A549 (cell line): ENCODE data around the gene ERGIC1. TPM values are rescaled to one million over a fixed set of nuclear protein-coding genes. Genes with fewer than 3 reads are reported as not detected.

ENCODE experiments used
- ATAC-seq, 2 experiments: fragments of 200-7000 bp in 1 of 2; fragments of >200 bp in 1 of 2; cut with Nextera tagmentation in 1 of 2; cut with Tn5 transposase in 1 of 2; 3 replicates each; pipeline versions ENCODE4 v1.8.0 to v1.9.1; 2018 to 2020; ENCODE audit warnings: mild to moderate bottlenecking in 1 of 2, moderate library complexity in 1 of 2
- CTCF ChIA-PET: fragments of 300-600 bp; sonication (Branson Sonifier 250); formaldehyde crosslinking; extraction: SDS; loops from one replicate; lab custom pipeline; 2021; ENCODE audit warnings: antibody characterized with exemption, inconsistent platforms; lab: Yijun Ruan, JAX
- POLR2A ChIA-PET: fragments of 350-600 bp; formaldehyde crosslinking; extraction: SDS; loops from one replicate; lab custom pipeline; 2021; ENCODE audit warnings: antibody characterized with exemption, inconsistent platforms; lab: Yijun Ruan, JAX
- DNase-seq, 2 experiments: peaks; one replicate each; pipeline versions ENCODE4 v3.0.0 to v3.0.0-alpha.2; 2011 to 2016; ENCODE audit warnings: low read depth in 1 of 2, low spot score in 1 of 2
- FAIRE-seq: peaks from 2 replicates; lab custom pipeline; 2011; peaks lifted over from hg19 to GRCh38; lab: Jason Lieb, UNC
- H3K27ac ChIP-seq, 2 experiments: fragments of >200 bp; sonication (Bioruptor Twin); formaldehyde crosslinking; 3 replicates each; pipeline ENCODE4 v1.5.1; 2016 to 2017
- H3K4me1 ChIP-seq: fragments of >200 bp; sonication (Bioruptor Twin); formaldehyde crosslinking; 3 replicates; pipeline ENCODE4 v1.6.1; 2016
- H3K4me2 ChIP-seq: fragments of >200 bp; sonication (Bioruptor Twin); formaldehyde crosslinking; 3 replicates; pipeline ENCODE4 v1.6.1; 2016
- H3K4me3 ChIP-seq: fragments of >200 bp; sonication (Bioruptor Twin); formaldehyde crosslinking; 3 replicates; pipeline ENCODE4 v1.5.1; 2016
- H3K9me3 ChIP-seq: fragments of >200 bp; sonication (Bioruptor Twin); formaldehyde crosslinking; 3 replicates; pipeline ENCODE4 v1.6.1; 2016
- CBX2 ChIP-seq: fragments of 200-600 bp; sonication (generic); IDR thresholded peaks from 2 replicates; pipeline ENCODE4 v1.6.1; 2016; ENCODE audit warnings: low read depth, mild to moderate bottlenecking, borderline replicate concordance
- CEBPB ChIP-seq, 2 experiments: fragments of >200 bp in 1 of 2; sonication (Bioruptor Twin) in 1 of 2; formaldehyde crosslinking in 1 of 2; IDR thresholded peaks; 2 replicates each; pipeline ENCODE4 v1.6.1; 2012 to 2016
- EHMT2 ChIP-seq: fragments of 200-600 bp; sonication (generic); IDR thresholded peaks from 2 replicates; pipeline ENCODE4 v1.6.1; 2016; ENCODE audit warnings: antibody characterized with exemption, low read depth, mild to moderate bottlenecking, moderate library complexity
- EP300 ChIP-seq, 2 experiments: fragments of >200 bp; sonication (Bioruptor Twin); formaldehyde crosslinking; IDR thresholded peaks; 2 replicates in 1 of 2; 3 replicates in 1 of 2; pipeline ENCODE4 v1.6.1; 2016 to 2017
- ESRRA ChIP-seq: fragments of 150-350 bp; IDR thresholded peaks from 2 replicates; pipeline ENCODE4 v1.6.1; 2014; ENCODE audit warnings: mild to moderate bottlenecking, low read length, borderline replicate concordance
- FOXS1 ChIP-seq: fragments of 250-450 bp; sonication (Bioruptor Pico); IDR thresholded peaks from 2 replicates; pipeline ENCODE4 v1.5.0; 2020; ENCODE audit warnings: mild to moderate bottlenecking, moderate library complexity
- GATA3 ChIP-seq: IDR thresholded peaks from 2 replicates; pipeline ENCODE4 v1.6.1; 2012; ENCODE audit warnings: borderline replicate concordance
- HEYL ChIP-seq: fragments of 250-450 bp; sonication (Bioruptor Pico); IDR thresholded peaks from 2 replicates; pipeline ENCODE4 v1.8.0; 2021; ENCODE audit warnings: mild to moderate bottlenecking, moderate library complexity
- HOXA7 ChIP-seq: fragments of 250-450 bp; sonication (Bioruptor Pico); IDR thresholded peaks from 2 replicates; pipeline ENCODE4 v1.5.0; 2020; ENCODE audit warnings: mild to moderate bottlenecking, moderate library complexity
- JUN ChIP-seq, 2 experiments: fragments of >200 bp; sonication (Bioruptor Twin); formaldehyde crosslinking; IDR thresholded peaks; 2 replicates in 1 of 2; 3 replicates in 1 of 2; pipeline ENCODE4 v1.6.1; 2016 to 2017
- MAFK ChIP-seq: fragments of 450-650 bp; IDR thresholded peaks from 2 replicates; pipeline ENCODE4 v1.6.1; 2014; ENCODE audit not compliant: partially characterized antibody
- RARB ChIP-seq: fragments of 250-450 bp; sonication (Bioruptor Pico); IDR thresholded peaks from 2 replicates; pipeline ENCODE4 v1.8.0; 2021; ENCODE audit warnings: mild to moderate bottlenecking, moderate library complexity
- RCOR1 ChIP-seq: fragments of 150-350 bp; IDR thresholded peaks from 2 replicates; pipeline ENCODE4 v1.6.1; 2014; ENCODE audit warnings: antibody characterized with exemption, low read length, low read depth
- RFX5 ChIP-seq: fragments of 450-650 bp; IDR thresholded peaks from 2 replicates; pipeline ENCODE4 v1.7.1; 2014; ENCODE audit warnings: antibody characterized with exemption, mild to moderate bottlenecking, moderate library complexity
- TFCP2L1 ChIP-seq: fragments of 250-450 bp; sonication (Bioruptor Pico); IDR thresholded peaks from 2 replicates; pipeline ENCODE4 v1.5.0; 2021; ENCODE audit warnings: mild to moderate bottlenecking
- ZC3H11A ChIP-seq: fragments of 450-650 bp; IDR thresholded peaks from 2 replicates; pipeline ENCODE4 v1.6.1; 2014; ENCODE audit warnings: antibody characterized with exemption, mild to moderate bottlenecking
- ZFP36 ChIP-seq: fragments of 450-650 bp; IDR thresholded peaks from 2 replicates; pipeline ENCODE4 v1.6.1; 2014; ENCODE audit warnings: borderline replicate concordance; ENCODE audit not compliant: partially characterized antibody
- ZNF302 ChIP-seq: fragments of 250-450 bp; sonication (Bioruptor Pico); IDR thresholded peaks from 2 replicates; pipeline ENCODE4 v1.9.0; 2021; ENCODE audit warnings: inconsistent platforms, mild to moderate bottlenecking, moderate library complexity
- WGBS: methylation state at CpG from one replicate; pipeline ENCODE4 v1.1.6; 2017; ENCODE audit errors: missing lambda C conversion rate; 5-methylcytosine and 5-hydroxymethylcytosine counted together
- polyA plus RNA-seq, 4 experiments: library from polyadenylated mRNA; depleted of rRNA in 3 of 4; stranded (reverse); fragments of >200 nt; fragmentation: RNase III in 1 of 4; extraction: RNeasy Plus Mini Kit Qiagen cat#74134 plus additional on column Dnase treatment in 1 of 4; gene quantifications; 2 replicates in 3 of 4; 3 replicates in 1 of 4; pipeline ENCODE4 v1.2.3, GENCODE V29; 2011 to 2017
- TF ChIP-seq, protein P1 (sequence below): IDR thresholded peaks from 2 replicates; pipeline ENCODE4 v1.6.1; 2012
- TF ChIP-seq, protein P2 (sequence below): fragments of 200-600 bp; sonication (generic); IDR thresholded peaks from 2 replicates; pipeline ENCODE4 v1.6.1; 2016; ENCODE audit warnings: antibody characterized with exemption, mild to moderate bottlenecking, moderate library complexity
- TF ChIP-seq, protein P3 (sequence below): fragments of 250-450 bp; sonication (Bioruptor Pico); IDR thresholded peaks from 2 replicates; pipeline ENCODE4 v1.5.0; 2021; ENCODE audit warnings: mild to moderate bottlenecking, moderate library complexity, borderline replicate concordance
- TF ChIP-seq, protein P4 (sequence below): IDR thresholded peaks from 2 replicates; pipeline ENCODE4 v1.6.1; 2012
- TF ChIP-seq, protein P5 (sequence below): fragments of >200 bp; sonication (Bioruptor Twin); formaldehyde crosslinking; IDR thresholded peaks from 3 replicates; pipeline ENCODE4 v1.6.1; 2016

ERGIC1 gene
- polyA plus RNA-seq, 2 of the 4 experiments (the other 2 are of a cell fraction) = 176 to 304 TPM

DNA sequence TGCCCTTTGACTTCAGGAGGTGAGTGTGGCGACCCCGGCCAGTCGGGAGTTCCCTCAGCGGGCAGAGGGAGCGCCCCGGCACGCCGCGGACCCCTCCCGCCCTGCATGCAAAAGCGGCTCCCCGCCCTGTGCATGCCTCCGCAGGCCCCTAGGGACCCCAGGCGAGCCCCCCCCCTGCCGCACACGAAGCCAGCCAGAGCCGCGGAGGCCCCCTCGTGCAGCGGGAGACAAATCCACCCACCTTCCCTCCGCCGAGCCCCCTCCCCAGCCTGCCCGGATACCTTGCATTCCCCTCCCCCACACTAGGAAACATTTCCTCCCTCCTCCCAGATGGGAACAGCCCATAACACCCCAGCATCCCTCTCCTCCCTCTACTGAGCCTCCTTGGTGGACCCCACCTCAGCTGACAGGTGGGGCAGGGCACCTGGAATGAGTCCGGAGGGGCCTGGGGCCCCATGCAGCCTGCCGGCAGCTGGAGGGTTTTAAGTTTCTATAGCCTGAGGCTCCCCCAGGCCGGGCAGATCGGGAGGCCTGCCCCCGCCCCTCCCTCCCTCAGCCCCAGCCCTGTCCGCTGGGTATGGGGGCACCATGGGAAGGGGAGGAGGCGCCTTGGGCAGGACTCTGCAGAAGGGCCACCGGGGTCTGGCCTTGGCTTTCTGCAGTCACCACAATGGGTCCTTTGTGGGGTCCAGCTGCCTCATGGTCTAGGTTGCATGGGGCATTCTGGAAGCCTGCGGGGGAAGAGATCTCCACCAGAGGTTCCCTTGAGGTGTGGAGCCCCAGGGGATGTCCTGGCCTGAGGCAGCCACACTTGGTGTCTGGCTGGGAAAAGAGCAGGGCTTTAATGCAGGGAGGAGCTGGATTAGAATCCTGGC, 601 bp downstream of the ERGIC1 start:
- Histone ChIP-seq H3K4me1 (peaks cover 48% of the 10 kb centered on the region), H3K4me2 (peak overlapping the region; percentile 99), H3K4me3 (peak overlapping the region; percentile 99), H3K27ac (peak overlapping the region; percentile 96 to 99), H3K9me3 (no peaks in the 10 kb centered on the region)
- no peak for DNase-seq
- no peak for FAIRE-seq
- TF ChIP-seq CEBPB (IDR thresholded peaks at IDR 0.05) = no peak
- no peak for TF ChIP-seq ZC3H11A
- TF ChIP-seq, protein P1, sequence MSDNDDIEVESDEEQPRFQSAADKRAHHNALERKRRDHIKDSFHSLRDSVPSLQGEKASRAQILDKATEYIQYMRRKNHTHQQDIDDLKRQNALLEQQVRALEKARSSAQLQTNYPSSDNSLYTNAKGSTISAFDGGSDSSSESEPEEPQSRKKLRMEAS = peak; percentile 51; the same call in 1 of the 2 replicates
- TF ChIP-seq ZFP36 = no peak
- TF ChIP-seq TFCP2L1 (CRISPR knock-in tag) = no peak
- no peak for TF ChIP-seq RFX5
- no peak for TF ChIP-seq EP300 (IDR thresholded peaks at IDR 0.05)
- TF ChIP-seq JUN (IDR thresholded peaks at IDR 0.05) = peak in 1 of 2 experiments; percentile 3; a peak in 2 of 5 replicates
- TF ChIP-seq MAFK = no peak
- TF ChIP-seq EHMT2 = no peak
- TF ChIP-seq RCOR1 = no peak
- TF ChIP-seq ESRRA = no peak
- 3% methylated on average over 5 of the region's 32 CpGs for WGBS
- CTCF ChIA-PET = interaction anchor here (0.9 to 2.2 kb wide), 6 partner anchors 10 to 121 kb away, joined by 3 to 6 read pairs (median 4); no protein-coding TSS in a partner anchor
- POLR2A ChIA-PET = interaction anchor here (1.1 to 2.1 kb wide), 3 partner anchors 24 to 64 kb away, joined by 3 to 10 read pairs (median 3); partner anchors contain the start of gene DUSP1
- ATAC-seq = peak; percentile 41 to 45

DNA sequence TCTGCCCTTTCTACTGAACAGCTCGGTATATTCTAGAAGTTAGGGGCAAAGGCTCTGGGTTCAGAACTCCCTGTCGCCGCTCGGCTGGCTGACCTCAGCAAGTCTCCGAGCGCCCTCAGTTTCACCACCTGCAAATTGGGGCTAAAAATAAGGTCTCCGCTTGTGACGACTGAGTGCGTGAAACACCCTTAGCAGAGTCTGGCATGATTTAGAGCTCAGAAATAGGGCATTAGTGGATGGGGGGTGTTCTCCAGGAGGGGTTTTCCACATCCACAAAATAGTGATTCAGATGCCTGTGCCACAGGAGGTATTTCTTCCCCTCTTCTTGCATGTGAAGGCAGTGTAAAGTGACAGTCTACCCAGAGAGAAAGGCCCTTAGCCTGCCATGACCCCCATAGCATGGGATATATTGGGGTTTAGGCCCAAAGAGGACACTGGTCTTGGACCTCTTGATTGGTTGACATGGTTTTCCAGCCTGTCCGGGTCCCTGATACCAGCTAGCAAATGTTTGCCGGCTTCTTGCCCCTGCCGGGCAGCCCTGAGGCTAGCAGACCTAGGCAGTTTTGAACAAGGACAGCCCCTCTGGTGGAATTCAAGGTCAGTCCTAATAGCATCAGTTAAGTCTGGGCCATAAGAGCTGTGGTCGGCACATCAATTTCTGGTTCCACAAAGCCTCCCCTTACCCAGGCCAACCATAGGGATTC, 1.4 kb downstream of the ERGIC1 start:
- WGBS = 70% methylated on average over 13 of the region's 13 CpGs
- POLR2A ChIA-PET = interaction anchor here (1.2 to 2.1 kb wide), 3 partner anchors 35 to 65 kb away, joined by 3 to 10 read pairs (median 8); partner anchors contain the start of gene DUSP1

More for the DNA sequence above, 1.4 kb downstream of the ERGIC1 start:
- FAIRE-seq (no peak), ATAC-seq (no peak), DNase-seq (no peak)
- H3K4me1 ChIP-seq = peaks cover 56% of the 10 kb centered on the region
- peak overlapping the region; percentile 99 for H3K4me2 ChIP-seq
- TF ChIP-seq, protein P2, sequence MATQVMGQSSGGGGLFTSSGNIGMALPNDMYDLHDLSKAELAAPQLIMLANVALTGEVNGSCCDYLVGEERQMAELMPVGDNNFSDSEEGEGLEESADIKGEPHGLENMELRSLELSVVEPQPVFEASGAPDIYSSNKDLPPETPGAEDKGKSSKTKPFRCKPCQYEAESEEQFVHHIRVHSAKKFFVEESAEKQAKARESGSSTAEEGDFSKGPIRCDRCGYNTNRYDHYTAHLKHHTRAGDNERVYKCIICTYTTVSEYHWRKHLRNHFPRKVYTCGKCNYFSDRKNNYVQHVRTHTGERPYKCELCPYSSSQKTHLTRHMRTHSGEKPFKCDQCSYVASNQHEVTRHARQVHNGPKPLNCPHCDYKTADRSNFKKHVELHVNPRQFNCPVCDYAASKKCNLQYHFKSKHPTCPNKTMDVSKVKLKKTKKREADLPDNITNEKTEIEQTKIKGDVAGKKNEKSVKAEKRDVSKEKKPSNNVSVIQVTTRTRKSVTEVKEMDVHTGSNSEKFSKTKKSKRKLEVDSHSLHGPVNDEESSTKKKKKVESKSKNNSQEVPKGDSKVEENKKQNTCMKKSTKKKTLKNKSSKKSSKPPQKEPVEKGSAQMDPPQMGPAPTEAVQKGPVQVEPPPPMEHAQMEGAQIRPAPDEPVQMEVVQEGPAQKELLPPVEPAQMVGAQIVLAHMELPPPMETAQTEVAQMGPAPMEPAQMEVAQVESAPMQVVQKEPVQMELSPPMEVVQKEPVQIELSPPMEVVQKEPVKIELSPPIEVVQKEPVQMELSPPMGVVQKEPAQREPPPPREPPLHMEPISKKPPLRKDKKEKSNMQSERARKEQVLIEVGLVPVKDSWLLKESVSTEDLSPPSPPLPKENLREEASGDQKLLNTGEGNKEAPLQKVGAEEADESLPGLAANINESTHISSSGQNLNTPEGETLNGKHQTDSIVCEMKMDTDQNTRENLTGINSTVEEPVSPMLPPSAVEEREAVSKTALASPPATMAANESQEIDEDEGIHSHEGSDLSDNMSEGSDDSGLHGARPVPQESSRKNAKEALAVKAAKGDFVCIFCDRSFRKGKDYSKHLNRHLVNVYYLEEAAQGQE = no peak
- TF ChIP-seq, protein P3, sequence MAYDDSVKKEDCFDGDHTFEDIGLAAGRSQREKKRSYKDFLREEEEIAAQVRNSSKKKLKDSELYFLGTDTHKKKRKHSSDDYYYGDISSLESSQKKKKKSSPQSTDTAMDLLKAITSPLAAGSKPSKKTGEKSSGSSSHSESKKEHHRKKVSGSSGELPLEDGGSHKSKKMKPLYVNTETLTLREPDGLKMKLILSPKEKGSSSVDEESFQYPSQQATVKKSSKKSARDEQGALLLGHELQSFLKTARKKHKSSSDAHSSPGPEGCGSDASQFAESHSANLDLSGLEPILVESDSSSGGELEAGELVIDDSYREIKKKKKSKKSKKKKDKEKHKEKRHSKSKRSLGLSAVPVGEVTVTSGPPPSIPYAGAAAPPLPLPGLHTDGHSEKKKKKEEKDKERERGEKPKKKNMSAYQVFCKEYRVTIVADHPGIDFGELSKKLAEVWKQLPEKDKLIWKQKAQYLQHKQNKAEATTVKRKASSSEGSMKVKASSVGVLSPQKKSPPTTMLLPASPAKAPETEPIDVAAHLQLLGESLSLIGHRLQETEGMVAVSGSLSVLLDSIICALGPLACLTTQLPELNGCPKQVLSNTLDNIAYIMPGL (CRISPR knock-in tag) = no peak
- no peak for TF ChIP-seq FOXS1 (CRISPR knock-in tag)
- TF ChIP-seq CBX2 = no peak
- no peak for TF ChIP-seq ZNF302 (CRISPR knock-in tag)
- TF ChIP-seq HOXA7 = no peak
- no peak for TF ChIP-seq GATA3
- TF ChIP-seq, protein P1 = no peak
- TF ChIP-seq, protein P4, sequence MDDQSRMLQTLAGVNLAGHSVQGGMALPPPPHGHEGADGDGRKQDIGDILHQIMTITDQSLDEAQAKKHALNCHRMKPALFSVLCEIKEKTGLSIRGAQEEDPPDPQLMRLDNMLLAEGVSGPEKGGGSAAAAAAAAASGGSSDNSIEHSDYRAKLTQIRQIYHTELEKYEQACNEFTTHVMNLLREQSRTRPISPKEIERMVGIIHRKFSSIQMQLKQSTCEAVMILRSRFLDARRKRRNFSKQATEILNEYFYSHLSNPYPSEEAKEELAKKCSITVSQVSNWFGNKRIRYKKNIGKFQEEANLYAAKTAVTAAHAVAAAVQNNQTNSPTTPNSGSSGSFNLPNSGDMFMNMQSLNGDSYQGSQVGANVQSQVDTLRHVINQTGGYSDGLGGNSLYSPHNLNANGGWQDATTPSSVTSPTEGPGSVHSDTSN = no peak
- TF ChIP-seq RARB (CRISPR knock-in tag) = no peak
- TF ChIP-seq CEBPB (IDR thresholded peaks at IDR 0.05) = no peak
- no peak for TF ChIP-seq HEYL
- TF ChIP-seq, protein P5, sequence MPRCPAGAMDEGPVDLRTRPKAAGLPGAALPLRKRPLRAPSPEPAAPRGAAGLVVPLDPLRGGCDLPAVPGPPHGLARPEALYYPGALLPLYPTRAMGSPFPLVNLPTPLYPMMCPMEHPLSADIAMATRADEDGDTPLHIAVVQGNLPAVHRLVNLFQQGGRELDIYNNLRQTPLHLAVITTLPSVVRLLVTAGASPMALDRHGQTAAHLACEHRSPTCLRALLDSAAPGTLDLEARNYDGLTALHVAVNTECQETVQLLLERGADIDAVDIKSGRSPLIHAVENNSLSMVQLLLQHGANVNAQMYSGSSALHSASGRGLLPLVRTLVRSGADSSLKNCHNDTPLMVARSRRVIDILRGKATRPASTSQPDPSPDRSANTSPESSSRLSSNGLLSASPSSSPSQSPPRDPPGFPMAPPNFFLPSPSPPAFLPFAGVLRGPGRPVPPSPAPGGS = no peak
- peak overlapping the region; percentile 99 for H3K4me3 ChIP-seq
- CTCF ChIA-PET = interaction anchor here (0.6 to 2.2 kb wide), 14 partner anchors 11 to 128 kb away, joined by 3 to 6 read pairs (median 4); no protein-coding TSS in a partner anchor
- peak overlapping the region; percentile 96 to 99 for H3K27ac ChIP-seq
- H3K9me3 ChIP-seq = no peaks in the 10 kb centered on the region
